H9 (cell line): Measurements from ENCODE around the gene KCNH1. TPM values are rescaled to one million over a fixed set of nuclear protein-coding genes. Genes with fewer than 3 reads are reported as not detected.

Experiments used
- DNase-seq: peaks from one replicate; pipeline ENCODE4 v3.0.0-alpha.2; 2017
- H2AFZ ChIP-seq: one replicate; pipeline ENCODE4 v1.6.1; 2013; ENCODE audit warnings: mild to moderate bottlenecking, low read length, control low read depth, moderate library complexity
- H2AK5ac ChIP-seq: 2 replicates; pipeline ENCODE4 v1.6.1; 2013; ENCODE audit warnings: low read length, control low read depth, mixed read lengths; ENCODE audit not compliant: insufficient read length
- H2BK120ac ChIP-seq: one replicate; pipeline ENCODE4 v1.6.1; 2013; ENCODE audit warnings: low read depth, mild to moderate bottlenecking, low read length, control low read depth, inconsistent platforms; ENCODE audit not compliant: poor library complexity, severe bottlenecking
- H2BK12ac ChIP-seq: 2 replicates; pipeline ENCODE4 v1.6.1; 2013; ENCODE audit warnings: low read length, control low read depth, mixed read lengths, low read depth; ENCODE audit not compliant: insufficient read length
- H2BK15ac ChIP-seq: 2 replicates; pipeline ENCODE4 v1.6.1; 2013; ENCODE audit warnings: low read depth, low read length, control low read depth
- H2BK20ac ChIP-seq: one replicate; pipeline ENCODE4 v1.6.1; 2013; ENCODE audit warnings: low read depth, mild to moderate bottlenecking, low read length, control low read depth, inconsistent platforms; ENCODE audit not compliant: poor library complexity, severe bottlenecking
- H2BK5ac ChIP-seq: 2 replicates; pipeline ENCODE4 v1.6.1; 2013; ENCODE audit warnings: low read length, control low read depth, mixed read lengths; ENCODE audit not compliant: insufficient read length
- H3K14ac ChIP-seq: 2 replicates; pipeline ENCODE4 v1.6.1; 2013; ENCODE audit warnings: low read length, control low read depth; ENCODE audit not compliant: insufficient read depth
- H3K18ac ChIP-seq: 2 replicates; pipeline ENCODE4 v1.6.1; 2013; ENCODE audit warnings: low read depth, mild to moderate bottlenecking, mixed read lengths, low read length, control low read depth; ENCODE audit not compliant: insufficient read length
- H3K23ac ChIP-seq: 2 replicates; pipeline ENCODE4 v1.6.1; 2013; ENCODE audit warnings: low read length, control low read depth, mixed read lengths, low read depth; ENCODE audit not compliant: insufficient read length
- H3K23me2 ChIP-seq: 2 replicates; pipeline ENCODE4 v1.6.1; 2013; ENCODE audit warnings: low read depth, mild to moderate bottlenecking, mixed read lengths, low read length, control low read depth; ENCODE audit not compliant: insufficient read length, poor library complexity, severe bottlenecking
- H3K27ac ChIP-seq: 2 replicates; pipeline ENCODE4 v1.5.1; 2013; ENCODE audit warnings: low read length, control low read depth, mixed read lengths, low read depth; ENCODE audit not compliant: insufficient read length
- H3K27me3 ChIP-seq: 2 replicates; pipeline ENCODE4 v1.6.1; 2013; ENCODE audit warnings: low read length, control low read depth, inconsistent platforms; ENCODE audit not compliant: insufficient read depth
- H3K4ac ChIP-seq: 2 replicates; pipeline ENCODE4 v1.6.1; 2013; ENCODE audit warnings: low read depth, mild to moderate bottlenecking, control low read depth, inconsistent platforms, low read length, moderate library complexity
- H3K4me1 ChIP-seq: 2 replicates; pipeline ENCODE4 v1.6.1; 2013; ENCODE audit warnings: low read length, control low read depth, inconsistent platforms; ENCODE audit not compliant: insufficient read depth
- H3K4me2 ChIP-seq: 2 replicates; pipeline ENCODE4 v1.6.1; 2013; ENCODE audit warnings: low read length, control low read depth, mixed read lengths; ENCODE audit not compliant: insufficient read length, insufficient read depth
- H3K56ac ChIP-seq: 2 replicates; pipeline ENCODE4 v1.6.1; 2013; ENCODE audit warnings: low read depth, mild to moderate bottlenecking, mixed read lengths, low read length, control low read depth; ENCODE audit not compliant: insufficient read length
- H3K79me1 ChIP-seq: 2 replicates; pipeline ENCODE4 v1.6.1; 2013; ENCODE audit warnings: low read depth, mild to moderate bottlenecking, moderate library complexity, low read length, control low read depth, inconsistent platforms; ENCODE audit not compliant: insufficient read depth, poor library complexity, severe bottlenecking
- H3K79me2 ChIP-seq: 2 replicates; pipeline ENCODE4 v1.6.1; 2013; ENCODE audit warnings: low read length, control low read depth, inconsistent platforms; ENCODE audit not compliant: insufficient read depth
- H3K9ac ChIP-seq: 2 replicates; pipeline ENCODE4 v1.6.1; 2013; ENCODE audit warnings: low read length, control low read depth, mixed read lengths; ENCODE audit not compliant: insufficient read length; ENCODE audit errors: extremely low read depth
- H3K9me3 ChIP-seq: one replicate; pipeline ENCODE4 v1.6.1; 2013; ENCODE audit warnings: low read depth, low read length, inconsistent platforms; ENCODE audit not compliant: control insufficient read depth
- H3T11ph ChIP-seq: one replicate; pipeline ENCODE4 v1.6.1; 2013; ENCODE audit warnings: mild to moderate bottlenecking, low read length, control low read depth, inconsistent platforms
- H4K20me1 ChIP-seq: one replicate; pipeline ENCODE4 v1.6.1; 2013; ENCODE audit not compliant: control insufficient read depth, insufficient read length, insufficient read depth
- H4K5ac ChIP-seq: 2 replicates; pipeline ENCODE4 v1.6.1; 2013; ENCODE audit warnings: low read depth, mild to moderate bottlenecking, mixed read lengths, low read length, control low read depth; ENCODE audit not compliant: insufficient read length
- H4K8ac ChIP-seq: replicated peaks from 2 replicates; pipeline ENCODE4 v1.6.1; 2013; ENCODE audit warnings: low read length, control low read depth, mixed read lengths, low read depth; ENCODE audit not compliant: insufficient read length
- H4K91ac ChIP-seq: 2 replicates; pipeline ENCODE4 v1.6.1; 2013; ENCODE audit warnings: low read depth, mild to moderate bottlenecking, moderate library complexity, mixed read lengths, low read length, control low read depth; ENCODE audit not compliant: insufficient read length
- H3K27ac Mint-ChIP-seq, 3 experiments: 2 replicates in 2 of 3; 3 replicates in 1 of 3; pipeline ENCODE4 v1.8.0; 2020 to 2021; ENCODE audit warnings: mixed read lengths in 3 of 3, mild to moderate bottlenecking in 1 of 3, moderate library complexity in 1 of 3
- H3K27me3 Mint-ChIP-seq: 2 replicates; pipeline ENCODE4 v1.8.0; 2021; ENCODE audit warnings: low read depth, mild to moderate bottlenecking, moderate library complexity, mixed read lengths
- H3K36me3 Mint-ChIP-seq, 3 experiments: 2 replicates in 2 of 3; 3 replicates in 1 of 3; pipeline ENCODE4 v1.8.0; 2020 to 2021; ENCODE audit warnings: low read depth in 3 of 3, mixed read lengths in 3 of 3; ENCODE audit not compliant: insufficient read depth in 1 of 3
- H3K4me1 Mint-ChIP-seq, 2 experiments: 2 replicates each; pipeline ENCODE4 v1.8.0; 2020; ENCODE audit warnings: mixed read lengths in 2 of 2
- H3K4me3 Mint-ChIP-seq, 2 experiments: 2 replicates in 1 of 2; 3 replicates in 1 of 2; pipeline ENCODE4 v1.8.0; 2020 to 2021; ENCODE audit warnings: mild to moderate bottlenecking in 2 of 2, mixed read lengths in 2 of 2, moderate library complexity in 1 of 2
- H3K9me3 Mint-ChIP-seq, 2 experiments: 2 replicates in 1 of 2; 3 replicates in 1 of 2; pipeline ENCODE4 v1.8.0; 2020; ENCODE audit warnings: mild to moderate bottlenecking in 2 of 2, mixed read lengths in 2 of 2, moderate library complexity in 1 of 2
- CTCF ChIP-seq: fragments of 200-600 bp; sonication (generic); conservative IDR thresholded peaks from 3 replicates; pipeline ENCODE4 v1.8.0; 2021; ENCODE audit warnings: antibody characterized with exemption, mild to moderate bottlenecking
- WGBS: extraction: QIAGEN DNeasy Blood & Tissue Kit; methylation state at CpG from one replicate; pipeline ENCODE4 v1.1.7; 2013; ENCODE audit warnings: missing lambda C conversion rate, low lambda C conversion rate, mixed read lengths; ENCODE audit not compliant: insufficient read length; ENCODE audit errors: extremely low coverage; 5-methylcytosine and 5-hydroxymethylcytosine counted together
- total RNA-seq: library from RNA; stranded (reverse); gene quantifications from 2 replicates; pipeline ENCODE4 v1.2.1, GENCODE V29; 2021

KCNH1 gene
- total RNA-seq, 1 experiment from 2014 or later: 0.11 TPM

DNA sequence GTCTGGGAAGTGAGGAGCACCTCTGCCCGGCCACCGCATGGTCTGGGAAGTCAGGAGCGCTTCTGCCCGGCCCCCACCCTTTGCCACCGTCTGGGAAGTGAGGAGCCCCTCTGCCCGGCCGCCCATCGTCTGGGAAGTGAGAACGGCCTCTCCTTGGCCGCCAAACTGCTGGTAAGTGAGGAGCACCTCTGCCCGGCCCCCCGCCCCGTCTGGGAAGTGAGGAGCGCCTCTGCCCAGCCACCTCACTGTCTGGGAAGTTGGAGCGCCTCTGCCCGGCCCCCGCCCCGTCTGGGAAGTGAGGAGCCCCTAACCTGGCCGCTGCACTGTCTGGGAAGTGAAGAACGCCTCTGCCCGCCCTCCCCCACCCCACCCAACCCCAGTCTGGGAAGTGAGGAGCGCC is 22.6 kb downstream of the KCNH1 start:
- Histone ChIP-seq H4K91ac (no peak overlapping the region), H4K20me1 (no peaks in the 10 kb centered on the region), H3K27ac (no peak overlapping the region), H3K23ac (no peak overlapping the region), H3K79me1 (no peaks in the 10 kb centered on the region), H2BK15ac (no peak overlapping the region), H2BK120ac (no peak overlapping the region), H2AFZ (no peak overlapping the region), H3K14ac (no peak overlapping the region), H3K23me2 (no peaks in the 10 kb centered on the region), H3K9me3 (no peaks in the 10 kb centered on the region), H2BK20ac (no peak overlapping the region), H4K5ac (no peak overlapping the region), H3K4me1 (no peaks in the 10 kb centered on the region), H3K4ac (no peak overlapping the region), H2BK12ac (no peak overlapping the region), H2BK5ac (no peak overlapping the region), H4K8ac (no peak overlapping the region), H3K18ac (no peak overlapping the region), H3K9ac (no peak overlapping the region), H3K4me2 (no peak overlapping the region), H3K27me3 (no peaks in the 10 kb centered on the region), H3K56ac (no peak overlapping the region), H3K79me2 (no peaks in the 10 kb centered on the region), H2AK5ac (no peak overlapping the region), H3T11ph (no peak overlapping the region)
- H3K36me3 Mint-ChIP-seq: peaks cover 0 to 3% (median 0%) of the 10 kb centered on the region in 3 experiments; a peak in 1 of 7 replicates
- H3K4me3 Mint-ChIP-seq: no peak overlapping the region
- TF ChIP-seq CTCF: no peak
- no peaks in the 10 kb centered on the region for H3K27me3 Mint-ChIP-seq
- no peak for DNase-seq
- H3K9me3 Mint-ChIP-seq: peaks cover 4 to 5% of the 10 kb centered on the region in 2 experiments; a peak in 1 of 5 replicates
- no CpG with 5 or more reads among the region's 22 CpGs for WGBS
- H3K4me1 Mint-ChIP-seq: no peaks in the 10 kb centered on the region
- no peak overlapping the region for H3K27ac Mint-ChIP-seq
